ENCODE results near the gene FXYD2. TPM values are rescaled to one million over a fixed set of nuclear protein-coding genes. Genes with fewer than 3 reads are reported as not detected.
A peak's percentile ranks its signal among the peaks of the same experiment; 100 is the strongest.

Gene FXYD2
- total and polyA plus RNA-seq, 4 donors, result 1.1 to 4.7 (median 1.5) TPM; not detected in 1

GRCh38 chr11:117803896-117804295 is 20.6 kb downstream of the FXYD2 start:
- intact Hi-C loops (cut with DNase I), result no loop called here
- no peaks in the 10 kb centered on the region for H3K4me1 ChIP-seq (ENCODE audit: control insufficient read depth in 1 of 2, insufficient read depth in 2 of 2, low read length in 2 of 2)
- 91 to 93% methylated on average over 8 of the region's 8 CpGs for WGBS, 2 donors
- no peaks in the 10 kb centered on the region for H3K27me3 ChIP-seq (ENCODE audit: control insufficient read depth in 1 of 2, insufficient read depth in 2 of 2, low read length in 1 of 2)
- no peak overlapping the region for H3K27ac ChIP-seq (ENCODE audit: low read depth in 1 of 2, low read length in 2 of 2)
- no peak overlapping the region for H3K4me3 ChIP-seq (ENCODE audit: low read length in 2 of 2)
- H3K9me3 ChIP-seq (ENCODE audit: control insufficient read depth, low read length), result no peaks in the 10 kb centered on the region
- ATAC-seq (ENCODE audit: low FRiP score) (no peak), DNase-seq (peak in 1 of 2 donors; percentile 24)
- H3K36me3 ChIP-seq (ENCODE audit: control insufficient read depth in 1 of 2, insufficient read depth in 2 of 2, low read length in 1 of 2), result no peaks in the 10 kb centered on the region

- ATAC-seq (ENCODE audit: low FRiP score) (no peak), DNase-seq (no peak)
- 54 to 58% methylated on average over 5 of the region's 5 CpGs for WGBS, 2 donors
- Histone ChIP-seq H3K4me1 (ENCODE audit: control insufficient read depth in 1 of 2, insufficient read depth in 2 of 2, low read length in 2 of 2) (no peaks in the 10 kb centered on the region), H3K4me3 (ENCODE audit: low read length in 2 of 2) (no peak overlapping the region), H3K36me3 (ENCODE audit: control insufficient read depth in 1 of 2, insufficient read depth in 2 of 2, low read length in 1 of 2) (no peaks in the 10 kb centered on the region), H3K27me3 (ENCODE audit: control insufficient read depth in 1 of 2, insufficient read depth in 2 of 2, low read length in 1 of 2) (no peaks in the 10 kb centered on the region), H3K27ac (ENCODE audit: low read depth in 1 of 2, low read length in 2 of 2) (no peak overlapping the region), H3K9me3 (ENCODE audit: control insufficient read depth, low read length) (no peaks in the 10 kb centered on the region)
- intact Hi-C loops (cut with DNase I), result no loop called here
Observed at GRCh38 chr11:117799634-117800033, 24.9 kb downstream of the FXYD2 start.

GRCh38 chr11:117796872-117797529 is 27.5 kb downstream of the FXYD2 start, which contains the start of gene DSCAML1:
TSS of gene DSCAML1 (minus strand) at chr11:117797216. CDS start at chr11:117797079, 137 bp downstream.
- Histone ChIP-seq H3K36me3 (ENCODE audit: control insufficient read depth in 1 of 2, insufficient read depth in 2 of 2, low read length in 1 of 2) (no peaks in the 10 kb centered on the region), H3K27ac (ENCODE audit: low read depth in 1 of 2, low read length in 2 of 2) (no peak within 1 kb of the TSS), H3K4me1 (ENCODE audit: control insufficient read depth in 1 of 2, insufficient read depth in 2 of 2, low read length in 2 of 2) (no peaks in the 10 kb centered on the region), H3K27me3 (ENCODE audit: control insufficient read depth in 1 of 2, insufficient read depth in 2 of 2, low read length in 1 of 2) (no peaks in the 10 kb centered on the region), H3K9me3 (ENCODE audit: control insufficient read depth, low read length) (no peaks in the 10 kb centered on the region), H3K4me3 (ENCODE audit: low read length in 2 of 2) (no peak within 1 kb of the TSS)
- DNase-seq, result no peak
- 3% methylated on average over 43 to 66 of the region's 66 CpGs for WGBS, 2 donors
- ATAC-seq (ENCODE audit: low FRiP score), result no peak
- intact Hi-C loops (cut with DNase I), result no loop called here

- H3K4me3 ChIP-seq (ENCODE audit: low read length in 2 of 2), result no peak overlapping the region
- intact Hi-C loops (cut with DNase I), result no loop called here
- H3K36me3 ChIP-seq (ENCODE audit: control insufficient read depth in 1 of 2, insufficient read depth in 2 of 2, low read length in 1 of 2), result no peaks in the 10 kb centered on the region
- no peaks in the 10 kb centered on the region for H3K27me3 ChIP-seq (ENCODE audit: control insufficient read depth in 1 of 2, insufficient read depth in 2 of 2, low read length in 1 of 2)
- DNase-seq, result no peak
- H3K27ac ChIP-seq (ENCODE audit: low read depth in 1 of 2, low read length in 2 of 2), result no peak overlapping the region
- no peaks in the 10 kb centered on the region for H3K4me1 ChIP-seq (ENCODE audit: control insufficient read depth in 1 of 2, insufficient read depth in 2 of 2, low read length in 2 of 2)
- 1% methylated on average over 26 to 35 of the region's 35 CpGs for WGBS, 2 donors
- ATAC-seq (ENCODE audit: low FRiP score), result no peak
- H3K9me3 ChIP-seq (ENCODE audit: control insufficient read depth, low read length), result no peaks in the 10 kb centered on the region
Observed at GRCh38 chr11:117796456-117796871, 28.1 kb downstream of the FXYD2 start.

GRCh38 chr11:117795638-117796455 is 28.7 kb downstream of the FXYD2 start:
- Histone ChIP-seq H3K36me3 (ENCODE audit: control insufficient read depth in 1 of 2, insufficient read depth in 2 of 2, low read length in 1 of 2) (no peaks in the 10 kb centered on the region), H3K4me1 (ENCODE audit: control insufficient read depth in 1 of 2, insufficient read depth in 2 of 2, low read length in 2 of 2) (no peaks in the 10 kb centered on the region), H3K9me3 (ENCODE audit: control insufficient read depth, low read length) (no peaks in the 10 kb centered on the region), H3K27me3 (ENCODE audit: control insufficient read depth in 1 of 2, insufficient read depth in 2 of 2, low read length in 1 of 2) (no peaks in the 10 kb centered on the region), H3K4me3 (ENCODE audit: low read length in 2 of 2) (no peak overlapping the region), H3K27ac (ENCODE audit: low read depth in 1 of 2, low read length in 2 of 2) (no peak overlapping the region)
- DNase-seq (no peak), ATAC-seq (ENCODE audit: low FRiP score) (no peak)
- WGBS, 2 donors, result 1 to 4% methylated on average over 45 to 53 of the region's 53 CpGs
- intact Hi-C loops (cut with DNase I), result no loop called here

- DNase-seq (no peak), ATAC-seq (ENCODE audit: low FRiP score) (no peak)
- WGBS, 2 donors, result 29 to 32% methylated on average over 29 of the region's 29 CpGs
- Histone ChIP-seq H3K4me3 (ENCODE audit: low read length in 2 of 2) (no peak overlapping the region), H3K27me3 (ENCODE audit: control insufficient read depth in 1 of 2, insufficient read depth in 2 of 2, low read length in 1 of 2) (no peaks in the 10 kb centered on the region), H3K27ac (ENCODE audit: low read depth in 1 of 2, low read length in 2 of 2) (no peak overlapping the region), H3K36me3 (ENCODE audit: control insufficient read depth in 1 of 2, insufficient read depth in 2 of 2, low read length in 1 of 2) (no peaks in the 10 kb centered on the region), H3K4me1 (ENCODE audit: control insufficient read depth in 1 of 2, insufficient read depth in 2 of 2, low read length in 2 of 2) (no peaks in the 10 kb centered on the region), H3K9me3 (ENCODE audit: control insufficient read depth, low read length) (no peaks in the 10 kb centered on the region)
- intact Hi-C loops (cut with DNase I), result no loop called here
Observed at GRCh38 chr11:117794772-117795629, 29.5 kb downstream of the FXYD2 start.

- no peak overlapping the region for H3K4me3 ChIP-seq (ENCODE audit: low read length in 2 of 2)
- ATAC-seq (ENCODE audit: low FRiP score) (no peak), DNase-seq (no peak)
- no peak overlapping the region for H3K27ac ChIP-seq (ENCODE audit: low read depth in 1 of 2, low read length in 2 of 2)
- no peaks in the 10 kb centered on the region for H3K9me3 ChIP-seq (ENCODE audit: control insufficient read depth, low read length)
- H3K27me3 ChIP-seq (ENCODE audit: control insufficient read depth in 1 of 2, insufficient read depth in 2 of 2, low read length in 1 of 2), result no peaks in the 10 kb centered on the region
- H3K36me3 ChIP-seq (ENCODE audit: control insufficient read depth in 1 of 2, insufficient read depth in 2 of 2, low read length in 1 of 2), result no peaks in the 10 kb centered on the region
- intact Hi-C loops (cut with DNase I), result no loop called here
- 66 to 71% methylated on average over 10 of the region's 10 CpGs for WGBS, 2 donors
- no peaks in the 10 kb centered on the region for H3K4me1 ChIP-seq (ENCODE audit: control insufficient read depth in 1 of 2, insufficient read depth in 2 of 2, low read length in 2 of 2)
Observed at GRCh38 chr11:117794135-117794534, 30.4 kb downstream of the FXYD2 start.

- DNase-seq, result no peak
- ATAC-seq (ENCODE audit: low FRiP score), result no peak
- Histone ChIP-seq H3K9me3 (ENCODE audit: control insufficient read depth, low read length) (no peaks in the 10 kb centered on the region), H3K4me3 (ENCODE audit: low read length in 2 of 2) (no peak overlapping the region), H3K36me3 (ENCODE audit: control insufficient read depth in 1 of 2, insufficient read depth in 2 of 2, low read length in 1 of 2) (no peaks in the 10 kb centered on the region), H3K27ac (ENCODE audit: low read depth in 1 of 2, low read length in 2 of 2) (no peak overlapping the region), H3K27me3 (ENCODE audit: control insufficient read depth in 1 of 2, insufficient read depth in 2 of 2, low read length in 1 of 2) (no peaks in the 10 kb centered on the region), H3K4me1 (ENCODE audit: control insufficient read depth in 1 of 2, insufficient read depth in 2 of 2, low read length in 2 of 2) (no peaks in the 10 kb centered on the region)
- intact Hi-C loops (cut with DNase I), result no loop called here
- WGBS, 2 donors, result 69 to 77% methylated on average over 9 of the region's 9 CpGs
Observed at GRCh38 chr11:117793583-117793982, 31.0 kb downstream of the FXYD2 start.

Data from aorta (tissue), 5 donors.